Activated CD4-positive, alpha-beta memory T cell treated with anti-CD3 and anti-CD28 coated beads for 36 hours (primary cell): ENCODE results near the gene TXNRD3. TPM values are rescaled to one million over a fixed set of nuclear protein-coding genes. Genes with fewer than 3 reads are reported as not detected.
A peak's percentile ranks its signal among the peaks of the same experiment; 100 is the strongest.

Experiments used
- CTCF ChIA-PET: fragments of 350-600 bp; sonication (Branson Sonifier 250); formaldehyde crosslinking; loops from one replicate; lab custom pipeline; 2021; ENCODE audit warnings: antibody characterized with exemption, inconsistent platforms; lab: Charles Lee
- POLR2A ChIA-PET: fragments of 350-600 bp; sonication (Branson Sonifier 250); formaldehyde crosslinking; loops from one replicate; lab custom pipeline; 2021; ENCODE audit warnings: antibody characterized with exemption; lab: Charles Lee
- DNase-seq: peaks from one replicate; pipeline ENCODE4 v3.0.0-alpha.2; 2020
- H3K27ac Mint-ChIP-seq: one replicate; pipeline ENCODE4 v1.8.0; 2021; ENCODE audit warnings: mixed read lengths
- H3K27me3 Mint-ChIP-seq: one replicate; pipeline ENCODE4 v1.8.0; 2021; ENCODE audit warnings: mixed read lengths
- H3K36me3 Mint-ChIP-seq: one replicate; pipeline ENCODE4 v1.8.0; 2021; ENCODE audit warnings: mixed read lengths
- H3K4me1 Mint-ChIP-seq: one replicate; pipeline ENCODE4 v1.8.0; 2021; ENCODE audit warnings: low read depth, mixed read lengths
- H3K4me3 Mint-ChIP-seq: one replicate; pipeline ENCODE4 v1.8.0; 2021; ENCODE audit warnings: mild to moderate bottlenecking, mixed read lengths
- H3K9me3 Mint-ChIP-seq: one replicate; pipeline ENCODE4 v1.8.0; 2021; ENCODE audit warnings: mixed read lengths
- intact Hi-C: fragments of 100-400 bp; cut with micrococcal nuclease; formaldehyde crosslinking; loops from one replicate; pipeline ENCODE4 v1.15.1; 2023
- total RNA-seq, 2 experiments: library from RNA; stranded (reverse); gene quantifications; one replicate each; pipeline ENCODE4 v1.2.3, GENCODE V29; 2021

The TXNRD3 gene
- total RNA-seq, 2 experiments from 2014 or later: 1.3 to 2.0 TPM

DNA sequence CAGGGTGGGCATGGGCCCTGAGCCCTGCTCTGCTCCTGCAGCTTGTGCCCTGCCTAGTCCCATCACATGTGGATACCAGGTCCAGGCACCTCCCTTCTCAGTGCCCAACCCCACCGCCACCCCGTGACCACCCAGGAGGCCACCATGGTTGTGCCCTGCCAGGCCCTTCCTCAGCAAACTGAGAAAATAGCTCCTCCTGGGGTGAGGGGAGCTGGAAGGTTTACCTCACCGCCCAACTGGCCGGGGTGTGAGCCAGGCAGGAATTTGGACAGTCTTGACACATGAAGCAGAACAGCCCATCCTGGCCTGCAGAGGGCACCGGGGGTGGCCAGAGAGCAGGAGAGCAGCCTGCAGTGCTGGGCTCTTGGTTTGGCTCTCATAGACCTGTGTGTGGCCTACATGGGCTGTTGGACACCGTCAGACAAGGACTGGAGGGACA, 84.8 kb downstream of the TXNRD3 start:
- no peaks in the 10 kb centered on the region for H3K36me3 Mint-ChIP-seq
- no peaks in the 10 kb centered on the region for H3K9me3 Mint-ChIP-seq
- H3K4me3 Mint-ChIP-seq: no peak overlapping the region
- H3K27ac Mint-ChIP-seq: no peak overlapping the region
- intact Hi-C loops: no loop called here
- POLR2A ChIA-PET: no interaction called here
- H3K27me3 Mint-ChIP-seq: peaks cover 10% of the 10 kb centered on the region
- DNase-seq: no peak
- CTCF ChIA-PET: no interaction called here
- H3K4me1 Mint-ChIP-seq: no peaks in the 10 kb centered on the region

DNA sequence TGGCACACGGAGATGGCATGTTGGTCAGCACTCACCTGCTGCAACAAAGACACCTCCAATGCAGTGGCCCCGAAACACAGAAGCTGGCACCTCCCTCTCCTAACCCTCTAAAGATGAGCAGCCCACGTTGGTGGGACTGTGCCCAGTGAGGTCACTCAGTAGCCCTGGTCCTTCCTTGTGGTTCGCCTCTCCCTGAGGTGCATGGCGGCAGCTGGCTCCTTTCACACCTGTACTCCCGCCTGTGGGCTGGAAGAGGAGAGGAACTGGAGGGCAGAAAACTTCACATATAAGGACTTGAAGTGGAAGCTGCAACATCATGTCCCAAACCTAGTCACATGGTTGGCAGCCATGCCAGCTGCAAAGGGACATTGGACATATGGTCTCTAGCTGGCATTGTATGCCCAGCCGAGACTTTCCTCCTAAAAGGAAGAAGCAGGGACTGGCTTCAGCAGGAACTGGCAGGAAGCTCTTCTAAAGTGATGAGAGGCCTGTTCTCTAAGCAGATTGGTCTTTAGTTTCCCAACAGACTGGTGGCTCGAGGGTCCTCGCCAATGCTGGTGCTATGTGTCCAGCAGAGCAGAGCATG, 85.4 kb downstream of the TXNRD3 start:
- ChIA-PET POLR2A (no interaction called here), CTCF (no interaction called here)
- no peaks in the 10 kb centered on the region for H3K9me3 Mint-ChIP-seq
- no peaks in the 10 kb centered on the region for H3K4me1 Mint-ChIP-seq
- H3K36me3 Mint-ChIP-seq: no peaks in the 10 kb centered on the region
- no peak overlapping the region for H3K27ac Mint-ChIP-seq
- intact Hi-C loops: no loop called here
- peaks cover 12% of the 10 kb centered on the region for H3K27me3 Mint-ChIP-seq
- no peak for DNase-seq
- H3K4me3 Mint-ChIP-seq: no peak overlapping the region

DNA sequence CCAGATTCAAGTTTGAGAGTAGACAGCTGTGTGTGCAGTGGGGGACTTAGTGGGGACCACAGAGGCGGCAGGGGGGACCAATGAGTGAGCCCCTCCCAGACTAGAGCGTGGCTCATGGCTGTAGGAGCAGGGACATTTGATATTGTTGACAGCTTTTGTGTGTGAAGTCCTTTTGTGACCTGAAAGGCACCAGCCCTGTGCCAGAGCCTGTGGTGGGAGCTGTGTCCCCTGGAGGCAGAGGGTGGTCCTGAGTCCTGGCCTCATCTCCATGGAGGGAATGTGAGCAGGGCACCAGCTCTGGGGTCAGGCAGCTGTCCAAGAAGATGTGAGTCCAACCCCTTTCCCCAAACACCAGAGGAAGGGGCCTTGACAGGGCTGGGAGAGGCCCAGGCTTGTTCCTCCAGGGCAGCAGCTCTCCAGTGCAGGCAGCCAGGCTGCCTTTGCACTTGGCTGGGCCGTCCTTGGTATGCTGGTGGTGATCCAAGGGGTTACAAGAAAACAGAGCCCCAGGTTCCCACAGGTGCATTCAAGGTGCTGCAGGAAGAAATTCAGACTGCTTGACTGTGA, 86.1 kb downstream of the TXNRD3 start:
- Mint-ChIP-seq H3K4me1 (no peaks in the 10 kb centered on the region), H3K27me3 (peaks cover 12% of the 10 kb centered on the region), H3K36me3 (no peaks in the 10 kb centered on the region), H3K9me3 (no peaks in the 10 kb centered on the region), H3K27ac (no peak overlapping the region), H3K4me3 (no peak overlapping the region)
- ChIA-PET CTCF (no interaction called here), POLR2A (no interaction called here)
- intact Hi-C loops: no loop called here
- no peak for DNase-seq

DNA sequence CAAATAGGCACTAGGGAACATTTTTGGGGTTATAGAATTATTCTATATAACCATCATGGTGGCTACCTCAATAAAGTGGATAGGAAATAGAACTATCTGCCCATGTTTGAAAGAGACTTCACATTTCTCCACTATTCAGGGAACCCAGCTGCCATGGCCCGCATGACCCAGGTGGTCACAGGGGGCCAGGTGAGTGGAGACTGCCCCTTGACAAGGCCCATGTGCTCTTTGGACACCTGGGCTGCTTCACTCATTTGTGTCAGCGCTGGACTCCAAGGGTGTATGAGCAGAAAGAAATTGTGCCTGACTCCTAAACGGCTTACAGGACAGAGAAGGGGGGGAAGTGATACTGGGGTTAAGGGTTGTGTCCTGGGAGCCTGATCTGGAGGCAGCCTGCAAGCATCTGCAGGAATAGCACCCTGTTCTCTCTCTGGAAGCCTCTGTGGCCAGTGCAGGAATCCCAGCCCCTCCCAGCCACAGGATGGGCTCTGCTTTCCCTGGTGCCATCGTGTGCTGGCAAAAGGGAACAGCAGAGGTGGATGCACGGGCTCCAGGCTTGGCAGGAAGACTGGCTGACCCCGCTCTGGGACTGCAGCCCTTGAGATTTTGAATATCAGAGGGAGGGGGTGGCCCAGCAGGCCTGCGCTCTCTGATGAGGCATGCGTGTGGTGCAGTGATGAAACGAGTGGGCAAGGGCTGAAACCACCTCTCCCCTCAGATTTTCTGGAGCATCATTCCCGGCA, 87.1 kb downstream of the TXNRD3 start:
- peaks cover 12% of the 10 kb centered on the region for H3K27me3 Mint-ChIP-seq
- H3K4me1 Mint-ChIP-seq: no peaks in the 10 kb centered on the region
- H3K36me3 Mint-ChIP-seq: no peaks in the 10 kb centered on the region
- H3K27ac Mint-ChIP-seq: no peak overlapping the region
- DNase-seq: no peak
- CTCF ChIA-PET: no interaction called here
- H3K4me3 Mint-ChIP-seq: no peak overlapping the region
- H3K9me3 Mint-ChIP-seq: peaks cover 7% of the 10 kb centered on the region
- POLR2A ChIA-PET: no interaction called here
- intact Hi-C loops: no loop called here

DNA sequence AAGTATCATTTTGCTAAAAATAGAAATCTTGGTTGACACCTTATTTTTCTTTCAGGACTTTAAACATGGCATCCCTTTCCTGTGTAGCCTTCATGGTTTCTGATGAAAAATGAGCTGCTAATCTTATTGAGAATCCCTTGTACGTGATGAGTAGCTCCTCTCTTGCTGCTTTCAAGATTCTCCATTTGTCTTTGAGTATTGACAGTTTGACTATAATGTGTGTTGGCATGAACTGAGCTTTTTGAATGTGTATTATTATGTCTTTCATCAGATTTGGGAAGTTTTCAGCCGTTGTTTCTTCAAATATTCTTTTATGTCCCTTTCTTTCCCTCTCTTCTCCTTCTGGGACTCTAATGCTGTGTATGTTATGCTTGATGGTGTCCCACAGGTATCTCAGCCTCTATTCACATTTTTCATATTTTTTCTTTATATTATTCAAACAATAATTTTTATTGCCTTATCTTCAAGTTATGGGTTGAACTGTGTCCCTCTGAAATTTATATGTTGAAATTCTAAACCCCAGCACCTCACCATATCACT, 92.1 kb downstream of the TXNRD3 start:
- intact Hi-C loops: no loop called here
- no peak overlapping the region for H3K27ac Mint-ChIP-seq
- H3K9me3 Mint-ChIP-seq: peaks cover 13% of the 10 kb centered on the region
- peaks cover 14% of the 10 kb centered on the region for H3K27me3 Mint-ChIP-seq
- H3K36me3 Mint-ChIP-seq: no peaks in the 10 kb centered on the region
- ChIA-PET POLR2A (no interaction called here), CTCF (interaction anchor here (2.2 kb wide), 1 partner anchor 40 kb away, joined by 7 read pairs; no protein-coding TSS in a partner anchor)
- no peaks in the 10 kb centered on the region for H3K4me1 Mint-ChIP-seq
- no peak overlapping the region for H3K4me3 Mint-ChIP-seq
- no peak for DNase-seq

DNA sequence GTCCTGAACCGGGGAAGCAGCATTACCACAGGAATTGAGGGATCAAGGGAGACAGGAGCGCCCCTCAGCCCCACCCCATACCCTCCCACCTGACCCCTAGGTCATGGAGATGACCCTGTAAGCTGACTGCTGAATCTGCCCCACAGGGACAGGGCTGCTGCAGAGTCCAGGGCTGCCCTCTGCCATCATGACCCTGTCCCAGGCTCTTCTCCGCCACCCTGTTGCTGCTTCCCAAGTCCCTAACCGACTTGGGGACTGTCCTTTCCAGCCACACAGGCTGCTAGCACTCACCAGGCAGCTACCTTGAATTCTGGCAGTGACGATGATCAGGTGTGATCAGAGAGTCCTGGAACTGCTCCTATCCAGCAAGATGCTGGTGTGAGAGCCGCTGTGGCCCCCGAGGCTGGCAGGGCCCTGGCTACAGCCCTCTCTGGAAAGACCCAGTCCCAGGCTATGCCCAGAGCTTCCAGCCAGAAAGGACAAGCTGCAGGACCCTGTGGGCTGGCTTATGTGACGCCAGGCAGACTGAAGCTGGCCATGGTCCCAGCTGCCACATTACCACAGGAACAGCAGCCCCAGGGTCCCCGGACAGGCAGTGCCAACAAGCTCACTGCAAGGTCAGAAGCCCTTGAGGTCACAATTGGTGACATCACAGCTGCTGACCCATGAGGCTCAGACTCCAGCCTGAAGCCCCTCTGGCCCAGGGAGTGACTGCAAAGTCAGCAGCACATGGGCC, 96.4 kb downstream of the TXNRD3 start, which contains the start of gene C3orf22:
Gene C3orf22, minus strand, starts transcription at position 597 of the 736 bp plus-strand sequence. CDS start 5,542 bp downstream, outside the sequence.
- no peaks in the 10 kb centered on the region for H3K4me1 Mint-ChIP-seq

DNA sequence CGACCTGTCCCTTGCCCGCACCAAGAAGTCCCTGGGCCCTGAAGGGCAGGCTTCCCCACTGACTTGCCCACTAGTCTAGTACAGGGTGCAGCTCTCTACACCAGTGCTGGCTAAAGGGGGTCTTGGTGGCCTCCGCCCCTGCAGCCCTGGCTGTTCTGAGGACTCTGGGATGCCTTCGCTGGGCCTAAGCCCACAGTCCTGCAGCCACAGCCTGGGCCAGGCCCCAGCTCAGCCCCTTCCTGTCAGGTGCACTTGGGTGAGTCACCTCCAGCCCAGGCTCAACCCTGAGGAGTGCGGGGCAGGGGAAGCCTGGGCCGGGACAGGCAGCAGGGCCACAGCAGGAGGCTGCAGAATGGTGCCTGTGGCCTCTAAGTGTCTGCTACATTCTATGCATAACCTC, 97.2 kb downstream of the TXNRD3 start:
- H3K4me1 Mint-ChIP-seq: no peaks in the 10 kb centered on the region
- peaks cover 5% of the 10 kb centered on the region for H3K9me3 Mint-ChIP-seq
- peaks cover 2% of the 10 kb centered on the region for H3K27me3 Mint-ChIP-seq
- no peak overlapping the region for H3K4me3 Mint-ChIP-seq
- DNase-seq: no peak
- CTCF ChIA-PET: no interaction called here
- H3K27ac Mint-ChIP-seq: no peak overlapping the region
- intact Hi-C loops: no loop called here
- POLR2A ChIA-PET: no interaction called here
- H3K36me3 Mint-ChIP-seq: no peaks in the 10 kb centered on the region

More for the DNA sequence above, 96.4 kb downstream of the TXNRD3 start, which contains the start of gene C3orf22:
- Mint-ChIP-seq H3K9me3 (peaks cover 13% of the 10 kb centered on the region), H3K4me3 (no peak within 1 kb of the TSS), H3K27me3 (peaks cover 2% of the 10 kb centered on the region), H3K27ac (no peak within 1 kb of the TSS), H3K36me3 (no peaks in the 10 kb centered on the region)
- ChIA-PET CTCF (no interaction called here), POLR2A (no interaction called here)
- peak; percentile 4 for DNase-seq
- intact Hi-C loops: no loop called here

DNA sequence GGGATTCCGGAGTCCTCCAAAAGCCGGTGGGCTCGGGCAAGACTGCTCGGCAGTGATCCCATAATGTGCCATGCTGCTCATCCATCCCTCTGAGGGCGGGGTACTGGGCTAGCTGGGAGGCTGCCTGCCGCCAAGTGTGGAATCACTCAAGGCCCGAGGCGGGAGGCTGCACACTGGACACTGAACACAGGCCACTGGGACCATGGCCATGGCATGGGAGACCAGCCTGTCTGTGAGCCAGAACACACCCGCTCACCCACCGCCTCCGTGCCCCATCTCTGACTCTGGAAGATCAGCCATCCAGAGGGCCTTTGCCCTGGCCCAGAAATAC, 97.5 kb downstream of the TXNRD3 start:
- H3K4me3 Mint-ChIP-seq: no peak overlapping the region
- CTCF ChIA-PET: no interaction called here
- peaks cover 2% of the 10 kb centered on the region for H3K9me3 Mint-ChIP-seq
- H3K4me1 Mint-ChIP-seq: no peaks in the 10 kb centered on the region
- no peaks in the 10 kb centered on the region for H3K36me3 Mint-ChIP-seq
- intact Hi-C loops: no loop called here
- POLR2A ChIA-PET: no interaction called here
- no peak overlapping the region for H3K27ac Mint-ChIP-seq
- peaks cover 2% of the 10 kb centered on the region for H3K27me3 Mint-ChIP-seq
- DNase-seq: peak; percentile 6

Other genes starting within 250 kb of the TXNRD3 start
- gene ZXDC, start 179.2 kb downstream of the TXNRD3 start, total RNA-seq: 10 to 100 TPM; 18.2 to 19.1 TPM
- gene UROC1, start 137.4 kb downstream of the TXNRD3 start, total RNA-seq: not detected
- not detected for gene CHST13, start 131.0 kb downstream of the TXNRD3 start, total RNA-seq
- gene C3orf22, start 96.2 kb downstream of the TXNRD3 start, total RNA-seq: not detected
- 10 to 100 TPM; 12.7 to 13.1 TPM for gene CHCHD6, start 49.1 kb upstream of the TXNRD3 start, total RNA-seq